Daoy (cell line): Measurements from ENCODE around the gene CDH2. TPM values are rescaled to one million over a fixed set of nuclear protein-coding genes. Genes with fewer than 3 reads are reported as not detected.

Source experiments
- DNase-seq: peaks from one replicate; pipeline ENCODE4 v3.0.0-alpha.2; 2015; ENCODE audit warnings: low read depth
- total RNA-seq: library from RNA; depleted of rRNA; stranded (reverse); fragments of >200 nt; shearing (Covaris generic); gene quantifications from 2 replicates; pipeline ENCODE4 v1.2.3, GENCODE V29; 2014

Gene CDH2
- total RNA-seq, 1 experiment from 2014 or later = 90.6 TPM

DNA sequence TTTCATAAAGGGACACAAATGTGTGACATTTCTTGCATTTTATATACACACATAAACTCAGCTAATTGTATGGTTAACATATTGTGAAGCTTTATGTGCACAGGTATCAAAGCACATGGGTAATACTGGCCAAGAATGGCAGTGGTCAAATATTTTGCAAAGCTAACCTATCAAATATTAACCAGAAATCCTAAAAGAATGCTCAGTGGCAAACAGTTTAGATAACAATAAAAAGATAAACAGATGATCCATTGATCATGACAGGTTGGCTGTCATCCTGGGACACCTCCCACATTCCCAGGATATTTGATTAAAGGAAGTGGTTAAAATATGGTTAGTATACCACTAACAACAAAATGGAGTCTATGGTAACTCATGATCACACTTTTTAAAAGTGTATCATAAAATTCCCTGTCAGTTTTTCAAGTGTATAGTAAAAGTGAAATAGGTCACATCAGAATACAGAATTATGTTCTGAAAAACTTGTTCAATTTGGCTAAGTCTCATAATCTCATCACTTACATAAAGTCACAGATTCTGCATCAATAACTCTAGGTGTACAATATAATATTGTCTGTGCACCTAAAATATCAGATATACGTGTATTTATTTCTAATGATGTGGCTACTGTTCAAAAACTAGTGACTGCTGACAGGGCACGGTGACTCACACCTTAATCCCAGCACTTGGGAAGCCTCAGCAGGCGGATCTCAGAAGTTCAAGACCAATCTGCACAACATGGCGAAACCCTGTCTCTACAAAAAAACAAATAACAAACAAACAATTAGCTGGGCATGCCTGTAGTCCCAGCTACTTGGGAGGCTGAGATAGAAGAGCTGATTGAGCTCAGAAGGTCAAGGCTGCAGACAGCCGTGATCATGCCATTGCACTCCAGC, 48.9 kb downstream of the CDH2 start:
- DNase-seq = peak; percentile 36

DNA sequence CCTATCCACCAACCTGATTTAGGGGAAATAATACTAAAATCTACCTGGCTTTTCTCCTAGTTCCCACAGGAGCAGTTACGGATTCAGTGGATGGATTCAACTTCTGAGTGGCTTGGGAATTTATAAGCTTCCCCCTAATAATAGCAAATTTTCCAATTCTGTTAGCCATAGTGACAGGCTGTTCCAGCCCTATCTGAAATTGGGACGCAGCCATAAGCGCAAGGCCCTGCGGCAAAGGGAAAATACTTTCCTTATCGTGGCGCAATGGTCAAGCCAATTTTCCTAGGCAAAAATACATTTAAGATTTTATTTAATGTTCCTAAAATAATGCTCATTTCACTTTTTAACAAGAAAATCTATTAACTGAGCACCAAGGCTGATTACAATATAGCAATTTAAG, 49.7 kb downstream of the CDH2 start:
- no peak for DNase-seq

DNA sequence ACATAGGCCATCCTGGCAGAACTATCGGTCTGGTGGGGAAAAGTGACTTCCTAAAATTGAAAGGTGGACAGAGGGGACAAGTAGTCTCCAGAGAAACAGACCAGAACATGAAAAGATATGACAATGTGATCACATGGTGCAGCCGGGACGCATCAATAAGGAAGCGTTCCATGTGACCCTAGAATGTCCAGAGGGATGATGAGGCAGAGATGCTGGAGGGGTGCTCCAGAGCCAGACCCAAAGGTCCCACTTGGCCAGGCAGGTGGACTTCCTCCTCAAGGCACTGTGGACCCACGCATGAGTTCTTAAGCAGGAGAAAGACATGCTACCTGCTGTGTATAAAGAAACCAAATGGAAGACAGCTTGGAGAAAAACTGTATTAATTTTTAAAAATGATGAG, 50.2 kb downstream of the CDH2 start:
- no peak for DNase-seq

DNA sequence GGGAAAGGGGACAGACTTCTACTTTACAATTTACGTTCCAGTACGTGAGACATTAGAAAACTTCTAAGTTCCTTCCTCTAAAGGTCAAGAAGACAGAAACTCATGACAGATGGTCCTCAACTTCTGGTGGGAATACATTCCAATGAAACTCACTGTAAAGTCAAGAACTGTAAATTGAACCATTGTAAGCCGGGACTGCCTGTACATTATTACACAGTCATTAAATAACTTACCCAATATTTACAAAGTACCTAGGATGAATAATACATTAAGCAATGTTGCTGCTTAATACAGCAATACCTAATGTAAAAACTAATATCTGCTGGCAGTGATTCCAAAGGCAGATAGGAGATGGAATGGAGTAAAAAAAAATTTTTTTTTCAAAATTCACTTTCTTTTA, 51.9 kb downstream of the CDH2 start:
- no peak for DNase-seq

DNA sequence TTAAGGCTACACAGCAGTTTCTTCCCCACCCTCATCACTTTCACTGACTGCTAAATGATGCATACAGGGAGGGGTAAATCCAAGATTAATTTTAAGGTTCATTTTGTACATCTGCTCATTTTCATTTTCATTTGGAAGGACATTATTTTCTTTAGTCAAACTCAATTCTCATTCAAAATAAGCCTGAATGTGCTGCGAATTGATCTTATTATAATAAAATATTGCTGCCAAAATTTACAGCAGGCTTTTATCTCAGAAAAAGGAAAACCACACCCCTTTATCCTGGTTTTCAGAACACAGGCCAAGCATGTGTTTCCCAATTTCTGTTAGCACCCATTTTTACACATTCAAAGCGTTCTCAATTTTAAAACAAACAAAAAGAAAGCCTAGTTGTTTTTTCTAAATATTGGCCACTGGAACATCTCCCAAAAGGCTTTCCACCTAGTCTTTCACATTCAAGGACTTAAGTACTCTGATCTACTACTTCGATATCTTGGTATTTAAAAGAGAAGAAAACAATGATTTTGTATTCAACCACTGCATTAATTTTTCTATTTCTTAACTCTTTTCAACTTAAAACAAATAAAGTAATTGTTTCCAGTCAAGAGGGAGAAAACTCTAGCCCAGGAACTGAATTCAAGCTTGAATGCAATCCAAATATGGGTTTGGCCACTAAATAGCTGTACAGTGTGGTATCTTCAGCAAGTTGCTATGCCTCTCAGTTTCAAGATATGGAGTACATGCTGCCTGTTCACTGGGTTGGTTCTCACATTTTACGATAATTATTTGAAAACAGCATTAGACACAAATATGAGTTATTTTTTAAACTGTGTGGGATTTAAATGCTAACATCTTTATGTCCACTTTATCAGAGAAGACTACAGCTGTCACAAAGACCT, 52.5 kb downstream of the CDH2 start:
- no peak for DNase-seq

DNA sequence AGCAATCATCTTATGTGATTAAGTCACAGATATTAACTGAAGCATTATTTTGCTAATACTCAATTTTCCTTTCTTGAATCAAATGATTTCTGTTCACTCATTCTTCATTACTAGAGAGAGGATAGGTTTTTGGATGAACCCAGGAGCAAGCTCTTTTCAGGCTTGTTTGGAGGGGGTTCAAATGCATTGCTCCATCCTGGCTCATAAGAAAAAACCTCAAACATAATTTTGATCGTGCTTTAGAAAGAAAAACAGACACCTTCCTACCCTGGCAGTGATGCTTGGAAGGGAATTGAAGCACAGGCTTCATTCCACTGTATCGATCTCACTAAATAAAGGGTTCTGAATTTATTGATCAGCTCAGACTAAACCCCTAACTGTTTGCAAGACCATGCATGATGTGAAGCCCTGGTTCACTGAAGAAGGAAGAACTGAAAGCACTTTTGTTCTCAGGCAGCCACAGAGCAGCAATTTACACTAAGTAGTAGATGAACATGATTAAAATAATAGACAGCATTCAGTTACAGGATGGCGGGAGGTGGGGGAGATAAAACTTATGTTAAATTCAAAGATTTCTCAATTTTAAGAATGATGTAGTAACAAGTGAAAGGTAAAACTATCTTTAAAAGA, 53.4 kb downstream of the CDH2 start:
- DNase-seq = no peak

GRCh38 chr18:28120828-28121515, 56.0 kb downstream of the CDH2 start:
- DNase-seq = no peak

DNA sequence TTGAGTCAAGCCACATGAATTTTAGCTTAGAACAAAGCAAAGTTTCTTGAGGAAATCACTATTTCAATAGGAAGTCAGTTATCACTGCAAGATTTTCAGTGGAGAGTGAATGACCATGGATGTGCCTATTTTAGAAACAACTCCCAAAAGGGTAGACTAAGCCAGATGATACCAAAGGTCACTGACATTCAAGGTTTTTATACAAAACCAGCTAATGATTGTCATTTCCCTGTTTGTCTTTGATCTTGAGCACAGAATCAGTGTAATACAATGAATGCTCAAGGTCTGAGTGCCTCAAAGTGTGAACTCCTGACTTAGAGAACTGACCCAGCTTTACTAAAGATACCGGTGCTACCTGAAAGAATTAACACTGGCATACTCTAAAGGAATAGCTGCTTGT, 60.5 kb downstream of the CDH2 start:
- DNase-seq = no peak

DNA sequence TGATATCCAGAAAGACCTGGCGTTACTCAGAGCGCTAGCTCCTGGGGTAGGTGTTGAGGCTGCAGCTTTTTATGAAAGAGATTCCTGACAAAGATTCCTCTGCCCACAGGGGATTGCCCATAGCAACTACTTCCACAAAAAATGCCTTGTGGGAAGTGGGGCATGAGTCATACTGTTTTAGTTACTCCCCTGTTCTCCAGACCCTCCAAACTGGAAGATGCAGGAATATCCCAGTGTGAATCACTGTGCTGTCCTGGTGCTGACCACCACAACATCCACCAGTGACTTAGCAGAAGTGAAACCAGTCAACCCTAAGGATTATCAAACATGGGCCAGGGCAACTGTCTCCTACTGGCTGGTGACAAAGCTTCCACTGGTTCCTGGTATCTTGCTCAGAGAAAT, 61.8 kb downstream of the CDH2 start:
- peak; percentile 93 for DNase-seq

DNA sequence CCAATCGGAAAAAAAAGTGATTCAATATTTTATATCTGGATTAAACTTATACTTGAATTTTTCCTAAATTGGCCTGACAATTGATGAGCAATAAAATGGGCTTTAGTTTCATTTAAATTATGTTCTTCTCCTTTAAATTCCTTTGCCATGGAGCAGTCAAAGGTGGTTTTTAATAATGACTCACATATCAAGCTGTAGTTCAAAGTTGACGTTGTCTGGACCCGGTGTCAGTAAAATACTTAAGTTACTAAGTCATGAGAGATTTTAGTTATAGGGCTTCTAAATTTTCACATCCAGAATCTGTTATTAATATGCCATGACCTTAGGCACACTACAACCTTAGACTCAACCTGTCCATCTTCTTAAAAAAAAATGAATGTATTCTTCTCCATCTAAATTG, 62.5 kb downstream of the CDH2 start:
- DNase-seq = peak; percentile 58

- DNase-seq = no peak
These were observed 63.5 kb downstream of the CDH2 start for GRCh38 chr18:28113271-28114029.

GRCh38 chr18:28112056-28112470, 64.9 kb downstream of the CDH2 start:
- DNase-seq = peak; percentile 72

DNA sequence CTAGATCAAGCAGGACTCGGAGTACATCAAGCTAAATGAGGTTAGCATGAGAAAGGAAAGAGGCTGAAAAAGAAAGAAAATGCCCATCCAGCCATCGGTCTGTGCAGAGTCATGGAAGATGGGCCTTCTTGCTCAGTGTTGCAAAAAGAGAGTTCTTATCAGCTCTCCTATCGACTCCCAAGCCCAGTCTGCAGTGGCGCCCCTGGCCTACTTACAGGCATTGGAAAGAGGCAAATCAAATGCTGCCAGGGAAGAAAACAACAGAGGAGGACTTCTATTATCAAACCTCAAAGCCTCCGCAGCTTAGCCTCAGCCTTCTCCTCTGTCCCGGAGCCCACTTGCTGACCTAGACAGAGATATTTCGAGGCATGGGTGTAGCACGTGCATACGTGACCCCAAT, 66.0 kb downstream of the CDH2 start:
- no peak for DNase-seq

DNA sequence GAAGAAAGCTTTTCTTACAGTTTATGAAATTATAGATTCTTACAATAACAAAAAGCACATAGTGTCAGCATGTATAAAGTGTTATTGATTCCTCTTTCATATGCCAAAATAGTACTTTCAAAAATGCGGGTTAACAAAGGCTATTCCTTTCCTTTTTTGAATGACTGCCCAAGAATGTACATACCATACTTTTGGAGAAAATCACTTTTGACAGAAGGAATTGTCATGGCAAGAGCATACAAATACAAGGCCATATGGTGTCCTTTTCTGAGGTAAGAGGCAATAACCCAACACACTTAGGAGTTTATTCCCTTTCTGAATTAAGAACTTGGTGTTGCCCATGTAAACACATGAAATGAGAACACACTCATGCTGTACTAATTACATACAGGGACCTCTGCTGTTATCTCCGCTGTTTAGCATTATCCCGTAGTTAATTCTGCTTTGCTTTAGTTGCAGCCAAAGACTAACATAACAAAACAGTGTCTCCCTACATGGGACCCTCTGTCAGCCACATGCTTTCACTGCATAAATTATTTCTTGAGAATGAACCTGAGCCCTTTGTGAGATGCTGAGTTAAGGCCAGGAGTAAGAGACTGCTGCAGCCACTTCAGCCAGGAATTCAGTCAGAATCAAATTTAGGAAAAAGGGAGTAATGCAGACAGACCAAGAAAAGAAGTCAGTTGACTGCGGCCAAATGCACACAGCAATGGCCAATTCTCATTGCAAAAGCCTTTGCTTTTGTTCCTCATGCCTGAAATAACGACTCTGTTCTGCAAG, 67.0 kb downstream of the CDH2 start:
- no peak for DNase-seq

DNA sequence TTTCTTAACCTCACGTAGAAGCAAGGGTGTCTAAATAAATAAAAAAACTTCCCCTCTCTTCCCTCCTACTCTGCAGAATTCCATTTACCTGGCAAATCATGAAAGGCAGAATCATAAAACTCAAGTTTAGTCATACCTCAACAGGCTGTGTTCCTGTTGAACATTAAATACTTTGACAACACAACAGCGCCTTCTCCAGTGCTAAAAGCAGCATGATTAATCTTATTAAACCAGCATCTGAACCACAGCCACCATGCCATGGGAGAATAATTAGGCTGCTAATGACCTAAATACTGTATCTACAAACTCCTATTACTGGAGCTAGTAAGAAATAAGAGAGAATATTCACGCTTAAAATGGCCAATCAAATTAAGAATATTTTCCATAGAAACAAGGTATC, 68.1 kb downstream of the CDH2 start:
- DNase-seq = no peak

- no peak for DNase-seq
These were observed 68.7 kb downstream of the CDH2 start for GRCh38 chr18:28108254-28108653.

GRCh38 chr18:28099237-28099636, 77.7 kb downstream of the CDH2 start:
- DNase-seq = no peak

DNA sequence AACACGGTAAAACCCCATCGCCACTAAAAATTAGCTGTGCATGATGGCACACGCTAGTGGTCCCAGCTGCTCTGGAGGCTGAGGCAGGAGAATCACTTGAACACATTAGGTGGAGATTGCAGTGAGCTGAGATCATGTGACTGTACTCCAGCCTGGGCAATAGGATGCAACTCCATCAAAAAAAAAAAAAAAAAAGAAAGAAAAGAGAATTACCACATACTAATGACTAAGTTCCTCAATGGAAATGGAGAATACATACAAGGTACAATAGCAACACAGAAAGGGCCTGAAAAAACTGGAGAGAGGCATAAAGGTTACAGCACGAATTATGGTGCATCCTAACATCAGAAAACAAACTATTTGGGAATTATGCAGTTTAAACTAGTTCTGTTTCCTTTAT, 81.3 kb downstream of the CDH2 start:
- DNase-seq = no peak

DNA sequence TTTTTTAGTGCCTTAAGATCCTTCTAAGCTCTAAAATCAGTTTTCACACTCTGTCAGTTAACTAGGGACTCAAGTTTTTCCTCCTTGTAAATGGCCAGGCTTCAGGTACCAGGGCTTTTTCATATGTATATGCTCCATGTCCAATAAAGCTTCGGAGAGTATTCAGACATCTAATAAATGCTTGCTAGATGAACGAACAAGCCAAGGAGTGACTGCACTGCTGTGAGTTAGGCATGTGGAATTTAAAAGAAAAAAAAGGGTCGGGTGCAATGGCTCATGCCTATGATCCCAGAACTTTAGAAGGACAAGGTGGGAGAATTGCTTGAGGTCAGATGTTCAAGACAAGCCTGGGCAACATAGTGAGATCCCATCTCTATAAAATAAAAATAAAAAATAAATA, 81.9 kb downstream of the CDH2 start:
- no peak for DNase-seq

GRCh38 chr18:28091197-28091596, 85.7 kb downstream of the CDH2 start:
- no peak for DNase-seq
